ENCODE measurements around the gene SLC44A3. TPM values are rescaled to one million over a fixed set of nuclear protein-coding genes. Genes with fewer than 3 reads are reported as not detected.

SLC44A3 gene
- total and polyA plus RNA-seq, 9 of the 15 experiments (the other 6 are each of a cell fraction or from before 2014, with no cell fraction given) = not detected

DNA sequence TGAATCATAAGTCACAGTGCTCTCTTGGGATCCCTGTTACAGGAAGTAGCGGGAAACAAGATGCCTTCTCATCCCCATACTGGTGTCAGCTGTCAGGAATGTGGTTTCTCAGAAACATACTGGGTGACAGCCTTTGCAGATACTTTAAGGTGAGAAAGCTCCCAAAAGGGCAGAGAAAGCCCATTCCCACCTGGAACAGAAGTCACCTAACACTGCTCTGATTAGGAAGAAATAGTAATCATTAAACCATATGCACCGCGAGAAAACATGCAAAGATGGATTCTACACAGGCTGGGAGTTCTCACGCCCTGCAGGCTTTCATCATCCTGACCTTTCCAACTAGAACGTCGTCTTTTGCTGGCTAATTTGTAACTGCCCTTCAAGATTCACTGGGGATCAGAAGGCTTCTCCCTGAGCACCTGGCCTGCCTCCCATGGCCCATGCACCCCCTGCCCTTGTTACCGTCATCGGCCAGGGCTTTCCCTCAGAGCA is 46.2 kb upstream of the SLC44A3 start (continued):
- TF ChIP-seq, protein P1, sequence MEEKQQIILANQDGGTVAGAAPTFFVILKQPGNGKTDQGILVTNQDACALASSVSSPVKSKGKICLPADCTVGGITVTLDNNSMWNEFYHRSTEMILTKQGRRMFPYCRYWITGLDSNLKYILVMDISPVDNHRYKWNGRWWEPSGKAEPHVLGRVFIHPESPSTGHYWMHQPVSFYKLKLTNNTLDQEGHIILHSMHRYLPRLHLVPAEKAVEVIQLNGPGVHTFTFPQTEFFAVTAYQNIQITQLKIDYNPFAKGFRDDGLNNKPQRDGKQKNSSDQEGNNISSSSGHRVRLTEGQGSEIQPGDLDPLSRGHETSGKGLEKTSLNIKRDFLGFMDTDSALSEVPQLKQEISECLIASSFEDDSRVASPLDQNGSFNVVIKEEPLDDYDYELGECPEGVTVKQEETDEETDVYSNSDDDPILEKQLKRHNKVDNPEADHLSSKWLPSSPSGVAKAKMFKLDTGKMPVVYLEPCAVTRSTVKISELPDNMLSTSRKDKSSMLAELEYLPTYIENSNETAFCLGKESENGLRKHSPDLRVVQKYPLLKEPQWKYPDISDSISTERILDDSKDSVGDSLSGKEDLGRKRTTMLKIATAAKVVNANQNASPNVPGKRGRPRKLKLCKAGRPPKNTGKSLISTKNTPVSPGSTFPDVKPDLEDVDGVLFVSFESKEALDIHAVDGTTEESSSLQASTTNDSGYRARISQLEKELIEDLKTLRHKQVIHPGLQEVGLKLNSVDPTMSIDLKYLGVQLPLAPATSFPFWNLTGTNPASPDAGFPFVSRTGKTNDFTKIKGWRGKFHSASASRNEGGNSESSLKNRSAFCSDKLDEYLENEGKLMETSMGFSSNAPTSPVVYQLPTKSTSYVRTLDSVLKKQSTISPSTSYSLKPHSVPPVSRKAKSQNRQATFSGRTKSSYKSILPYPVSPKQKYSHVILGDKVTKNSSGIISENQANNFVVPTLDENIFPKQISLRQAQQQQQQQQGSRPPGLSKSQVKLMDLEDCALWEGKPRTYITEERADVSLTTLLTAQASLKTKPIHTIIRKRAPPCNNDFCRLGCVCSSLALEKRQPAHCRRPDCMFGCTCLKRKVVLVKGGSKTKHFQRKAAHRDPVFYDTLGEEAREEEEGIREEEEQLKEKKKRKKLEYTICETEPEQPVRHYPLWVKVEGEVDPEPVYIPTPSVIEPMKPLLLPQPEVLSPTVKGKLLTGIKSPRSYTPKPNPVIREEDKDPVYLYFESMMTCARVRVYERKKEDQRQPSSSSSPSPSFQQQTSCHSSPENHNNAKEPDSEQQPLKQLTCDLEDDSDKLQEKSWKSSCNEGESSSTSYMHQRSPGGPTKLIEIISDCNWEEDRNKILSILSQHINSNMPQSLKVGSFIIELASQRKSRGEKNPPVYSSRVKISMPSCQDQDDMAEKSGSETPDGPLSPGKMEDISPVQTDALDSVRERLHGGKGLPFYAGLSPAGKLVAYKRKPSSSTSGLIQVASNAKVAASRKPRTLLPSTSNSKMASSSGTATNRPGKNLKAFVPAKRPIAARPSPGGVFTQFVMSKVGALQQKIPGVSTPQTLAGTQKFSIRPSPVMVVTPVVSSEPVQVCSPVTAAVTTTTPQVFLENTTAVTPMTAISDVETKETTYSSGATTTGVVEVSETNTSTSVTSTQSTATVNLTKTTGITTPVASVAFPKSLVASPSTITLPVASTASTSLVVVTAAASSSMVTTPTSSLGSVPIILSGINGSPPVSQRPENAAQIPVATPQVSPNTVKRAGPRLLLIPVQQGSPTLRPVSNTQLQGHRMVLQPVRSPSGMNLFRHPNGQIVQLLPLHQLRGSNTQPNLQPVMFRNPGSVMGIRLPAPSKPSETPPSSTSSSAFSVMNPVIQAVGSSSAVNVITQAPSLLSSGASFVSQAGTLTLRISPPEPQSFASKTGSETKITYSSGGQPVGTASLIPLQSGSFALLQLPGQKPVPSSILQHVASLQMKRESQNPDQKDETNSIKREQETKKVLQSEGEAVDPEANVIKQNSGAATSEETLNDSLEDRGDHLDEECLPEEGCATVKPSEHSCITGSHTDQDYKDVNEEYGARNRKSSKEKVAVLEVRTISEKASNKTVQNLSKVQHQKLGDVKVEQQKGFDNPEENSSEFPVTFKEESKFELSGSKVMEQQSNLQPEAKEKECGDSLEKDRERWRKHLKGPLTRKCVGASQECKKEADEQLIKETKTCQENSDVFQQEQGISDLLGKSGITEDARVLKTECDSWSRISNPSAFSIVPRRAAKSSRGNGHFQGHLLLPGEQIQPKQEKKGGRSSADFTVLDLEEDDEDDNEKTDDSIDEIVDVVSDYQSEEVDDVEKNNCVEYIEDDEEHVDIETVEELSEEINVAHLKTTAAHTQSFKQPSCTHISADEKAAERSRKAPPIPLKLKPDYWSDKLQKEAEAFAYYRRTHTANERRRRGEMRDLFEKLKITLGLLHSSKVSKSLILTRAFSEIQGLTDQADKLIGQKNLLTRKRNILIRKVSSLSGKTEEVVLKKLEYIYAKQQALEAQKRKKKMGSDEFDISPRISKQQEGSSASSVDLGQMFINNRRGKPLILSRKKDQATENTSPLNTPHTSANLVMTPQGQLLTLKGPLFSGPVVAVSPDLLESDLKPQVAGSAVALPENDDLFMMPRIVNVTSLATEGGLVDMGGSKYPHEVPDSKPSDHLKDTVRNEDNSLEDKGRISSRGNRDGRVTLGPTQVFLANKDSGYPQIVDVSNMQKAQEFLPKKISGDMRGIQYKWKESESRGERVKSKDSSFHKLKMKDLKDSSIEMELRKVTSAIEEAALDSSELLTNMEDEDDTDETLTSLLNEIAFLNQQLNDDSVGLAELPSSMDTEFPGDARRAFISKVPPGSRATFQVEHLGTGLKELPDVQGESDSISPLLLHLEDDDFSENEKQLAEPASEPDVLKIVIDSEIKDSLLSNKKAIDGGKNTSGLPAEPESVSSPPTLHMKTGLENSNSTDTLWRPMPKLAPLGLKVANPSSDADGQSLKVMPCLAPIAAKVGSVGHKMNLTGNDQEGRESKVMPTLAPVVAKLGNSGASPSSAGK (IDR thresholded peaks at IDR 0.05) = no peak
- TF ChIP-seq, protein P2, sequence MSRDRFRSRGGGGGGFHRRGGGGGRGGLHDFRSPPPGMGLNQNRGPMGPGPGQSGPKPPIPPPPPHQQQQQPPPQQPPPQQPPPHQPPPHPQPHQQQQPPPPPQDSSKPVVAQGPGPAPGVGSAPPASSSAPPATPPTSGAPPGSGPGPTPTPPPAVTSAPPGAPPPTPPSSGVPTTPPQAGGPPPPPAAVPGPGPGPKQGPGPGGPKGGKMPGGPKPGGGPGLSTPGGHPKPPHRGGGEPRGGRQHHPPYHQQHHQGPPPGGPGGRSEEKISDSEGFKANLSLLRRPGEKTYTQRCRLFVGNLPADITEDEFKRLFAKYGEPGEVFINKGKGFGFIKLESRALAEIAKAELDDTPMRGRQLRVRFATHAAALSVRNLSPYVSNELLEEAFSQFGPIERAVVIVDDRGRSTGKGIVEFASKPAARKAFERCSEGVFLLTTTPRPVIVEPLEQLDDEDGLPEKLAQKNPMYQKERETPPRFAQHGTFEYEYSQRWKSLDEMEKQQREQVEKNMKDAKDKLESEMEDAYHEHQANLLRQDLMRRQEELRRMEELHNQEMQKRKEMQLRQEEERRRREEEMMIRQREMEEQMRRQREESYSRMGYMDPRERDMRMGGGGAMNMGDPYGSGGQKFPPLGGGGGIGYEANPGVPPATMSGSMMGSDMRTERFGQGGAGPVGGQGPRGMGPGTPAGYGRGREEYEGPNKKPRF (IDR thresholded peaks at IDR 0.05; ENCODE audit: low read depth, low read length) = no peak
- TF ChIP-seq LEF1 (IDR thresholded peaks at IDR 0.05) (no peak), PHB2 (IDR thresholded peaks at IDR 0.05; ENCODE audit: low read depth) (no peak)
- TF ChIP-seq, protein P3, sequence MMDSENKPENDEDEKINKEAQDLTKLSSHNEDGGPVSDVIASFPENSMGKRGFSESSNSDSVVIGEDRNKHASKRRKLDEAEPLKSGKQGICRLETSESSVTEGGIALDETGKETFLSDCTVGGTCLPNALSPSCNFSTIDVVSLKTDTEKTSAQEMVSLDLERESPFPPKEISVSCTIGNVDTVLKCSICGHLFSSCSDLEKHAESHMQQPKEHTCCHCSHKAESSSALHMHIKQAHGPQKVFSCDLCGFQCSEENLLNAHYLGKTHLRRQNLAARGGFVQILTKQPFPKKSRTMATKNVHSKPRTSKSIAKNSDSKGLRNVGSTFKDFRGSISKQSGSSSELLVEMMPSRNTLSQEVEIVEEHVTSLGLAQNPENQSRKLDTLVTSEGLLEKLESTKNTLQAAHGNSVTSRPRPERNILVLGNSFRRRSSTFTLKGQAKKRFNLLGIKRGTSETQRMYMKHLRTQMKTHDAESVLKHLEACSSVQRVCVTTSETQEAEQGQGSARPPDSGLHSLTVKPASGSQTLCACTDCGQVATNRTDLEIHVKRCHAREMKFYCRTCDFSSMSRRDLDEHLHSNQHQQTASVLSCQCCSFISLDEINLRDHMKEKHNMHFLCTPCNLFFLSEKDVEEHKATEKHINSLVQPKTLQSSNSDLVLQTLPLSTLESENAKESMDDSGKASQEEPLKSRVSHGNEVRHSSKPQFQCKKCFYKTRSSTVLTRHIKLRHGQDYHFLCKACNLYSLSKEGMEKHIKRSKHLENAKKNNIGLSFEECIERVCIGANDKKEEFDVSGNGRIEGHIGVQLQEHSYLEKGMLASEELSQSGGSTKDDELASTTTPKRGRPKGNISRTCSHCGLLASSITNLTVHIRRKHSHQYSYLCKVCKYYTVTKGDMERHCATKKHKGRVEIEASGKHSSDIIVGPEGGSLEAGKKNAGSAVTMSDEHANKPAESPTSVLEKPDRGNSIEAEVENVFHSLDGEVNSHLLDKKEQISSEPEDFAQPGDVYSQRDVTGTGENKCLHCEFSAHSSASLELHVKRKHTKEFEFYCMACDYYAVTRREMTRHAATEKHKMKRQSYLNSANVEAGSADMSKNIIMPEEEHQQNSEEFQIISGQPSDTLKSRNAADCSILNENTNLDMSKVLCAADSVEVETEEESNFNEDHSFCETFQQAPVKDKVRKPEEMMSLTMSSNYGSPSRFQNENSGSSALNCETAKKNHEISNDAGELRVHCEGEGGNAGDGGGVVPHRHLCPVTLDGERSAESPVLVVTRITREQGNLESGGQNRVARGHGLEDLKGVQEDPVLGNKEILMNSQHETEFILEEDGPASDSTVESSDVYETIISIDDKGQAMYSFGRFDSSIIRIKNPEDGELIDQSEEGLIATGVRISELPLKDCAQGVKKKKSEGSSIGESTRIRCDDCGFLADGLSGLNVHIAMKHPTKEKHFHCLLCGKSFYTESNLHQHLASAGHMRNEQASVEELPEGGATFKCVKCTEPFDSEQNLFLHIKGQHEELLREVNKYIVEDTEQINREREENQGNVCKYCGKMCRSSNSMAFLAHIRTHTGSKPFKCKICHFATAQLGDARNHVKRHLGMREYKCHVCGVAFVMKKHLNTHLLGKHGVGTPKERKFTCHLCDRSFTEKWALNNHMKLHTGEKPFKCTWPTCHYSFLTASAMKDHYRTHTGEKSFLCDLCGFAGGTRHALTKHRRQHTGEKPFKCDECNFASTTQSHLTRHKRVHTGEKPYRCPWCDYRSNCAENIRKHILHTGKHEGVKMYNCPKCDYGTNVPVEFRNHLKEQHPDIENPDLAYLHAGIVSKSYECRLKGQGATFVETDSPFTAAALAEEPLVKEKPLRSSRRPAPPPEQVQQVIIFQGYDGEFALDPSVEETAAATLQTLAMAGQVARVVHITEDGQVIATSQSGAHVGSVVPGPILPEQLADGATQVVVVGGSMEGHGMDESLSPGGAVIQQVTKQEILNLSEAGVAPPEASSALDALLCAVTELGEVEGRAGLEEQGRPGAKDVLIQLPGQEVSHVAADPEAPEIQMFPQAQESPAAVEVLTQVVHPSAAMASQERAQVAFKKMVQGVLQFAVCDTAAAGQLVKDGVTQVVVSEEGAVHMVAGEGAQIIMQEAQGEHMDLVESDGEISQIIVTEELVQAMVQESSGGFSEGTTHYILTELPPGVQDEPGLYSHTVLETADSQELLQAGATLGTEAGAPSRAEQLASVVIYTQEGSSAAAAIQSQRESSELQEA (IDR thresholded peaks at IDR 0.05; ENCODE audit: low read depth) = no peak

Data from K562 (cell line).